ENCODE measurements around the gene PTCD1. TPM values are rescaled to one million over a fixed set of nuclear protein-coding genes. Genes with fewer than 3 reads are reported as not detected.

Gene PTCD1
- total RNA-seq, 4 donors from 2014 or later = 3.5 to 9.5 (median 5.4) TPM

DNA sequence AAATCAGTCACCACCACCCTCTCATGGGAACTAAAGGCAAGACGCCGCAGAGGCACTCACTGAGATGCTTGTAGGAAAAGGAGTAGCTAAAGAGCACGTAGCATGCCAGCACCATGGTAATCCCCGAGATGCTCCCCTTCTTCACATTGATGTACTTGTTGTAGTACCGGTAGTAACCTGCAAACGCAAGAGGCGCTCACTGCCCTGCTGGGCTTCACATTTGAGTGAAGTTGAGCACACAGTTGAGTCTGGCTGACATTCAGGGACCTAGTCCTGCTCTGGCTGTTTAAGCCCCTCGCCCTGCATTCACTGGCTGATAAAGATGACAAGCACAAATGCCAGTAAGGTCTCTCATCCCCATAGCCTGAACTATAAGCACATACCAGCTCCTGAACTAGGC lies 20.5 kb upstream of the PTCD1 start:
- no peak for DNase-seq (ENCODE audit: low spot score)
- no peak for ATAC-seq (ENCODE audit: low FRiP score)
- TF ChIP-seq, protein P1, sequence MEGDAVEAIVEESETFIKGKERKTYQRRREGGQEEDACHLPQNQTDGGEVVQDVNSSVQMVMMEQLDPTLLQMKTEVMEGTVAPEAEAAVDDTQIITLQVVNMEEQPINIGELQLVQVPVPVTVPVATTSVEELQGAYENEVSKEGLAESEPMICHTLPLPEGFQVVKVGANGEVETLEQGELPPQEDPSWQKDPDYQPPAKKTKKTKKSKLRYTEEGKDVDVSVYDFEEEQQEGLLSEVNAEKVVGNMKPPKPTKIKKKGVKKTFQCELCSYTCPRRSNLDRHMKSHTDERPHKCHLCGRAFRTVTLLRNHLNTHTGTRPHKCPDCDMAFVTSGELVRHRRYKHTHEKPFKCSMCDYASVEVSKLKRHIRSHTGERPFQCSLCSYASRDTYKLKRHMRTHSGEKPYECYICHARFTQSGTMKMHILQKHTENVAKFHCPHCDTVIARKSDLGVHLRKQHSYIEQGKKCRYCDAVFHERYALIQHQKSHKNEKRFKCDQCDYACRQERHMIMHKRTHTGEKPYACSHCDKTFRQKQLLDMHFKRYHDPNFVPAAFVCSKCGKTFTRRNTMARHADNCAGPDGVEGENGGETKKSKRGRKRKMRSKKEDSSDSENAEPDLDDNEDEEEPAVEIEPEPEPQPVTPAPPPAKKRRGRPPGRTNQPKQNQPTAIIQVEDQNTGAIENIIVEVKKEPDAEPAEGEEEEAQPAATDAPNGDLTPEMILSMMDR (IDR thresholded peaks at IDR 0.05) = no peak

DNA sequence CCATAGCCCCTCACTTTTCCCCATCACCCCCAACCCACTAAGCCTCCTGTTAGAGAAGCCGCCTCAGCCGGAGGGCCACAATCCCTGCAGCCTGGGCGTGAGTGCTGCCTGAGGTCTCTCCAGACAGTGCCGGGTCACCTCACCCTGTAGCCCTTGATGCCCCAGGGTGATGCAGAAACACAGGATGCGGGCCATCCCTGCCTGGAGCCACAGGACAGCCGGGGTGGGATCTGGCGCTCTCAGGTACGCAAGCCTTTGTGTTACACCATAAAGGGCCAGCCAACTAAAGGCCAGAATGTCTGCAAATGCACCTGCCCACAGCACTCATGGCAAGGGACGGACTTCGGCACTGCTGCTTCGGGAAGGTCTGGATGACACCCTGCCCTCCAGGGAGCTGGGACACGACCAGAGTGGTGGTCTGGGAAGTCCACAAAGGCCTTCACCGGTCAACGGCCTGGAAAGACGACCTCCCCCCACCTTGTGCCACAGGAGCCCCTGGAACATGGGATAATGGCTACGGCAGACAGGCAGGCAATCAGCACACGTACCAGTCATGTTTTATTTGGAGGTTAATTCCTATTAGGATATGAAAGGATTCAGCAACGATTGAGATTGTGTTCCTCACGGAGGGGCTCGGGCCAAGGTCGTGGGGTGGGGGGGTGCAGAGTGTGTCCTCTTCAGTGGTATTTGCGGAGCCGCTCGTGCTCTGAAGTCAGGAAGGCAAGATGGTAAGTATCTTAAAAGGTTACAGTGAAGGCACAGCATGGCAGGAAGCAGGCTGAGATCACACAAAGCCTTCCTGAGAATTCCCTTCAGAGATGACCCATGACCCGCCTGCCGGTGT lies 19.3 kb upstream of the PTCD1 start:
- ATAC-seq (ENCODE audit: low FRiP score) (no peak), DNase-seq (ENCODE audit: low spot score) (no peak)
- TF ChIP-seq, protein P1 (IDR thresholded peaks at IDR 0.05) = no peak

DNA sequence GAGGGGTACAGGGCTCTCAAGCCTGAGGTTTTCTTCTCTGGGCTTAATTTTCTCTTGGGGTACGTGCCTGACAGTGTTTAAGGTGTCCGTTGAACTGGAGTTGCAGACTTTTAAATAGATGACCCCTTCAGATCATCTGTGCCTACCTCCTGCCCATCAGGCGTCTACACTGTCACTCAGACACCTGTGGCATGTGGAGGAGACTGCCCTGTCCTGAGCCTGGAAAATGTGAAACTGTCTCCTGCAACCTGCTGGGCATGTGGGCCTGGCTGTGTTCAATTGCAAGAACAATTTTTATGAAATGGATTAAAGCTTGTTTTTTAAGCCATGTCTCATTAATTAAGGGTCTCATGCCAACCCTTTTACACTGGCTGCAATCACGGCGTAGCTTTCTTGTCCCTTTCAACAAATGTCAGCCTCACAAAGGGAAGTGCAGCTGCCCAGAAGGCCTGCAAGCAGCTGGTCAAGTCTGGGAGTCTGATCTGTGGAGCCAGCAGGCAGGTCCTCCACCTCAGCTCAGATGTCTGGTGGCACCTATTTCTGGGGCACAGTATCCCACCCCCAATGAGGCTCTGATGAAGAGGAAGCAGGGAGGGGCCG lies 18.6 kb upstream of the PTCD1 start:
- ATAC-seq (ENCODE audit: low FRiP score) = no peak
- TF ChIP-seq, protein P1 (IDR thresholded peaks at IDR 0.05) = no peak
- no peak for DNase-seq (ENCODE audit: low spot score)

DNA sequence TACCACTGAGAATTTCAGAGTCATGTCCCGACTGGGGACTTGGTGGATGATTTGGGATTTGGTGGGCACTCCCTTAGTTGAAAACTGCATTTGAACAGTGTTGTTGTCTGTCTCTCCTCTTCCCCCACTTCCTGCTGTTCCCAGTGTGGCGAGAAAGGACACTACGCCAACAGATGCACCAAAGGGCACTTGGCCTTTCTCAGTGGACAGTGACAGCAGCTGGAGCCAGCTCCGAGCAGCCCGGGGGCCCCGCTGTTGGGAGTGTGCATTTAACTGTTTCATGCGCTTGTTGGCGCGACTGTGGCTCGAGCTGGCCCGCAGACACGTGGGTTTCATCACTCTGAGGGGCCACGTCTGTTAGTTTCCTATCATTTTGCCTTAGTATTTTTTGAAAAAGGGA lies 17.7 kb upstream of the PTCD1 start:
- no peak for DNase-seq (ENCODE audit: low spot score)
- TF ChIP-seq, protein P1 (IDR thresholded peaks at IDR 0.05) = no peak
- no peak for ATAC-seq (ENCODE audit: low FRiP score)

DNA sequence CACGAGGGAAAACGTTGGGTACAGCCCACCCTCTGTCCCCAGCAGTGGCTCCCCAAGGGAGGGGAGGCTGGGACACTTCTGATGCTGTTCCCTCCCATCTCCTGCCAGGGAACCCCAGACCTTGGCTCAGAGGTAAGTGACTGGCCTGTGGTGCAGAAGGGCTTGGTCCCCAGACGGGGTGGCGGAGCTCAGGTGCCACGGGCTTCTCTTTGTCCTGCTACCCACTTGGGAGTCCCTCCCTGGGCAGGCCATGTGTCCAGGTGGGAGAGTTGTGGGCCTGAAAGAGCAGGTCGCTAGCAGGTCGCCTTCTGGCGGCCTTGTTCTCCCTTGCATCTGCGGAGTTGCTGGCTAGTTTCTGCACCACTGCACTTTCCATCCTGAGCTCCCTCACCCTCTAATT lies 17.3 kb upstream of the PTCD1 start:
- TF ChIP-seq, protein P1 (IDR thresholded peaks at IDR 0.05) = no peak
- ATAC-seq (ENCODE audit: low FRiP score) (no peak), DNase-seq (ENCODE audit: low spot score) (no peak)

DNA sequence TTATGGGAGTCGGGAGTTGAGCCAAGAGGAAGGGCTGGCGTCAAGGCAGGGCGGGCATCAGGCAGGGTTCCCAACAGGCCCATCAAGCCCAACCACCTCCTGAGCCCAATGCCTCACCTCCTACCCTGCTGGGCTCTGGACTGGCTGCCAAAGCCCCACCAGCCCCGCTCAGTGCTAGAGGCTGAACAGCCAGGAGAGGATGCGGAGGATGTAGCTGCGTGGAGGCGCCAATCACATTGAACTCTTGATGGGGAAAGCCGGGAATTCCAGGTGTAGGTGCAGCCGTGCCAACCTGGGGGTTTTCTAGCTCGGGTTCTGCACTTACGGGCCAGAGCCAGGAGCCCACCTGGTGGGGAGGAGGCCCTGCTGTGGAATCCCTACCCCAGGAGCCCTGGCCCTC lies 14.5 kb upstream of the PTCD1 start:
- ATAC-seq (ENCODE audit: low FRiP score) = no peak
- no peak for DNase-seq (ENCODE audit: low spot score)
- TF ChIP-seq, protein P1 (IDR thresholded peaks at IDR 0.05) = no peak

DNA sequence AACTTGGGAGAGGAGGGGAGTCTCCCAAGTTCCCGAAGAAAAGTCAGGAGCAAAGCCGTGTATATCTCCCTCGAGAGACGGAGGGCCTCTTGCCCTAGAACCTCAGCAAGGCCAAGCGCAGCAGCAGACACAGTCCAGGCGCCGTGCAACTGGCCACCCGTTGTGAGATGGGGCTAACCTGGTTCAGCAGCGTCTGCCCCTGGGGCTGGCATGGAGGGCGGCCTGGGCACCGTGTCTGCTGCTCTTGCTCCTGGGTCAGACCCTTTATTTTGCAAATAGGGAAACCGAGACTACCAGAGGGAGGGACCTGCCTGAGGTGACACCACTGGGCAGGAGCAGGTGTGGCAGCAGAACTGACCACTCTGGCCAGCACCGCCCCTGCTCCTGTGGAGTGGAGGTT lies 13.9 kb upstream of the PTCD1 start:
- DNase-seq (ENCODE audit: low spot score) = no peak
- no peak for ATAC-seq (ENCODE audit: low FRiP score)
- TF ChIP-seq, protein P1 (IDR thresholded peaks at IDR 0.05) = no peak
